NCI-H510A (cell line): Measurements from ENCODE around the gene CACNA2D3.

Experiments
- DNase-seq: peaks from one replicate; lab custom pipeline; 2025; lab: John Stamatoyannopoulos, UW

Gene CACNA2D3

GRCh38 chr3:54341811-54342210 lies 219.5 kb downstream of the CACNA2D3 start:
- no peak for DNase-seq

- no peak for DNase-seq
Measured at GRCh38 chr3:54342676-54343075, 220.3 kb downstream of the CACNA2D3 start.

- DNase-seq = no peak
Measured at GRCh38 chr3:54343495-54343894, 221.1 kb downstream of the CACNA2D3 start.

- no peak for DNase-seq
Measured at GRCh38 chr3:54344601-54345231, 222.4 kb downstream of the CACNA2D3 start.

- no peak for DNase-seq
Measured at GRCh38 chr3:54345847-54346375, 223.6 kb downstream of the CACNA2D3 start.

- DNase-seq = no peak
Measured at GRCh38 chr3:54347060-54347459, 224.7 kb downstream of the CACNA2D3 start.

GRCh38 chr3:54347933-54348332 lies 225.6 kb downstream of the CACNA2D3 start:
- DNase-seq = no peak

- DNase-seq = no peak
Measured at GRCh38 chr3:54349231-54349652, 226.9 kb downstream of the CACNA2D3 start.

GRCh38 chr3:54349691-54350090 lies 227.3 kb downstream of the CACNA2D3 start:
- no peak for DNase-seq

- no peak for DNase-seq
Measured at GRCh38 chr3:54353546-54353945, 231.2 kb downstream of the CACNA2D3 start.

- DNase-seq = no peak
Measured at GRCh38 chr3:54353946-54354345, 231.6 kb downstream of the CACNA2D3 start.

GRCh38 chr3:54355800-54356199 lies 233.4 kb downstream of the CACNA2D3 start:
- no peak for DNase-seq

- DNase-seq = no peak
Measured at GRCh38 chr3:54356261-54357045, 234.1 kb downstream of the CACNA2D3 start.

GRCh38 chr3:54357301-54357700 lies 234.9 kb downstream of the CACNA2D3 start:
- DNase-seq = no peak

GRCh38 chr3:54358316-54358715 lies 236.0 kb downstream of the CACNA2D3 start:
- DNase-seq = no peak

- no peak for DNase-seq
Measured at GRCh38 chr3:54358969-54359694, 236.8 kb downstream of the CACNA2D3 start.

GRCh38 chr3:54360320-54360719 lies 238.0 kb downstream of the CACNA2D3 start:
- no peak for DNase-seq

- no peak for DNase-seq
Measured at GRCh38 chr3:54361746-54362283, 239.5 kb downstream of the CACNA2D3 start.

- no peak for DNase-seq
Measured at GRCh38 chr3:54366007-54366750, 243.8 kb downstream of the CACNA2D3 start.

GRCh38 chr3:54366839-54367238 lies 244.5 kb downstream of the CACNA2D3 start:
- no peak for DNase-seq

- no peak for DNase-seq
Measured at GRCh38 chr3:54372232-54372631, 249.9 kb downstream of the CACNA2D3 start.
